Panc1 (cell line): ENCODE results near the gene LURAP1L. TPM values are rescaled to one million over a fixed set of nuclear protein-coding genes. Genes with fewer than 3 reads are reported as not detected.

Source experiments
- ATAC-seq: fragments of 200-7000 bp; cut with Tn5 transposase; 2 replicates; pipeline ENCODE4 v1.9.1; 2020; ENCODE audit warnings: mild to moderate bottlenecking, moderate library complexity
- BruUV-seq: library from RNA; stranded (reverse); fragments of 400-500 nt; replicated peaks from 2 replicates; lab custom pipeline; 2021; lab: Mats Ljungman, UMichigan
- CTCF ChIA-PET: fragments of 300-600 bp; sonication (Branson Sonifier 250); formaldehyde crosslinking; loops from one replicate; lab custom pipeline; 2022; ENCODE audit warnings: antibody characterized with exemption; lab: Charles Lee
- POLR2A ChIA-PET: fragments of 300-600 bp; sonication (Branson Sonifier 250); formaldehyde crosslinking; loops from one replicate; lab custom pipeline; 2022; ENCODE audit warnings: antibody characterized with exemption; lab: Charles Lee
- DNase-seq: peaks from one replicate; pipeline ENCODE4 v3.0.0-alpha.2; 2010; ENCODE audit warnings: low read depth, low spot score
- H3K27ac ChIP-seq: 2 replicates; pipeline ENCODE4 v1.5.1; 2011; ENCODE audit warnings: mild to moderate bottlenecking, low read length, inconsistent platforms
- H3K27me3 ChIP-seq: fragments of 200-500 bp; sonication (Bioruptor generic); 2 replicates; pipeline ENCODE4 v1.6.0; 2014; ENCODE audit warnings: low read length, inconsistent platforms; ENCODE audit not compliant: control insufficient read depth, insufficient read depth
- H3K36me3 ChIP-seq: fragments of 200-500 bp; sonication (Bioruptor generic); 2 replicates; pipeline ENCODE4 v1.5.1; 2014; ENCODE audit warnings: inconsistent platforms, mild to moderate bottlenecking, low read length, moderate library complexity; ENCODE audit not compliant: control insufficient read depth, insufficient read depth
- H3K4me1 ChIP-seq: 2 replicates; pipeline ENCODE4 v1.5.1; 2011; ENCODE audit warnings: inconsistent platforms, mild to moderate bottlenecking, low read length, moderate library complexity; ENCODE audit not compliant: control insufficient read depth, insufficient read depth
- H3K4me3 ChIP-seq, 2 experiments: 2 replicates each; pipeline ENCODE4 v1.5.1; 2011 to 2012; ENCODE audit warnings: low read depth in 2 of 2, low read length in 2 of 2, mild to moderate bottlenecking in 2 of 2, inconsistent platforms in 1 of 2, moderate library complexity in 1 of 2
- H3K9me3 ChIP-seq: fragments of 200-500 bp; sonication (Bioruptor generic); 2 replicates; pipeline ENCODE4 v1.5.1; 2014; ENCODE audit warnings: low read depth, mild to moderate bottlenecking, inconsistent platforms, low read length, moderate library complexity; ENCODE audit not compliant: control insufficient read depth, insufficient read depth
- POLR2AphosphoS5 ChIP-seq: IDR thresholded peaks from 2 replicates; pipeline ENCODE4 v1.6.1; 2012; ENCODE audit warnings: mild to moderate bottlenecking, low read depth, low read length, moderate library complexity
- REST ChIP-seq, 2 experiments: IDR thresholded peaks; 2 replicates each; pipeline ENCODE4 v1.6.1; 2011 to 2012; ENCODE audit warnings: low read depth in 2 of 2, control low read depth in 1 of 2, low read length in 1 of 2, mild to moderate bottlenecking in 1 of 2, moderate library complexity in 1 of 2; ENCODE audit not compliant: insufficient read depth in 1 of 2
- SIN3A ChIP-seq: IDR thresholded peaks from 2 replicates; pipeline ENCODE4 v1.6.1; 2012; ENCODE audit warnings: low read depth, mild to moderate bottlenecking, low read length, moderate library complexity, borderline replicate concordance; ENCODE audit not compliant: insufficient read depth
- TCF7L2 ChIP-seq: IDR thresholded peaks from 2 replicates; pipeline ENCODE4 v1.6.1; 2011; ENCODE audit warnings: mild to moderate bottlenecking, low read depth, low read length, inconsistent platforms
- in situ Hi-C: cut with HindIII; loops from 2 replicates; pipeline ENCODE4 v1.10.0; 2016; ENCODE audit warnings: low sequenced_read_pairs, low pct_unique_long_range_greater_than_20kb
- intact Hi-C: fragments of 100-400 bp; cut with micrococcal nuclease; formaldehyde crosslinking; loops from one replicate; pipeline ENCODE4 v1.10.0; 2022; ENCODE audit not compliant: unreplicated experiment
- total RNA-seq: library from RNA; stranded (reverse); gene quantifications from one replicate; pipeline ENCODE4 v1.2.1, GENCODE V29; 2021; ENCODE audit not compliant: unreplicated experiment
- TF ChIP-seq, protein P1 (sequence below): fragments of 450-650 bp; IDR thresholded peaks from 2 replicates; pipeline ENCODE4 v1.5.1; 2017; ENCODE audit warnings: mild to moderate bottlenecking

LURAP1L gene
- total RNA-seq, 1 experiment from 2014 or later, result 6.8 TPM

DNA sequence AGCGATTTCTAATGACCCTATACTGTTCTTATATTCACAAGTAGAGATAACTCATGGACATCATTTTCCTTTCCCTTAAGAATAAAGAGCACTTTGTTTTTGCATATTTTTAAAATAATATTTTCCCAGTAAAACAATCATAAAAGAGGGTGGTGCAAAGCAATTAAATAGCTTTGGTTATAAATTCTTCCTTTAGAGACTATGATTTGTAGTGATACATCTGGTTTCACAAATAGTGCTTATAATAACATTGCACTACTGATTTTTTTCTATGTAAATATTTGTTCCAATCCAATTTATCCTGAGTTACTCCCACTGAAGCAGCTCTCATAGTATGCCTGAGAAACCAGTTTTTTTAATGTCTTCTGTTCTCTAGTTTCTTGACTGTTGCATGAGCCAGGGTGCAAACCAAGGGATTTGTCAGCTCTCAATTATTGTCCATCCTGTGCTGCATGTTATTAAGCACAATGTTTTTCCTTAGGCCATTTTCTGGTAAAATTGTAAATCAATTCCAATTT is 74.7 kb downstream of the LURAP1L start:
- in situ Hi-C loops (no loop called here), intact Hi-C loops (no loop called here)
- H3K4me1 ChIP-seq, result no peaks in the 10 kb centered on the region
- ChIA-PET POLR2A (no interaction called here), CTCF (no interaction called here)
- ATAC-seq (no peak), DNase-seq (no peak)
- no peaks in the 10 kb centered on the region for H3K9me3 ChIP-seq
- H3K27ac ChIP-seq, result no peak overlapping the region
- BruUV-seq, result no TSS peak
- no peak overlapping the region for H3K4me3 ChIP-seq
- H3K27me3 ChIP-seq, result no peaks in the 10 kb centered on the region
- H3K36me3 ChIP-seq, result no peaks in the 10 kb centered on the region
- TF ChIP-seq TCF7L2 (no peak), POLR2AphosphoS5 (no peak), REST (IDR thresholded peaks at IDR 0.05; ENCODE audit: insufficient read depth in 1 of 2, low read depth in 2 of 2, low read length in 1 of 2) (no peak), SIN3A (no peak)
- TF ChIP-seq, protein P1, sequence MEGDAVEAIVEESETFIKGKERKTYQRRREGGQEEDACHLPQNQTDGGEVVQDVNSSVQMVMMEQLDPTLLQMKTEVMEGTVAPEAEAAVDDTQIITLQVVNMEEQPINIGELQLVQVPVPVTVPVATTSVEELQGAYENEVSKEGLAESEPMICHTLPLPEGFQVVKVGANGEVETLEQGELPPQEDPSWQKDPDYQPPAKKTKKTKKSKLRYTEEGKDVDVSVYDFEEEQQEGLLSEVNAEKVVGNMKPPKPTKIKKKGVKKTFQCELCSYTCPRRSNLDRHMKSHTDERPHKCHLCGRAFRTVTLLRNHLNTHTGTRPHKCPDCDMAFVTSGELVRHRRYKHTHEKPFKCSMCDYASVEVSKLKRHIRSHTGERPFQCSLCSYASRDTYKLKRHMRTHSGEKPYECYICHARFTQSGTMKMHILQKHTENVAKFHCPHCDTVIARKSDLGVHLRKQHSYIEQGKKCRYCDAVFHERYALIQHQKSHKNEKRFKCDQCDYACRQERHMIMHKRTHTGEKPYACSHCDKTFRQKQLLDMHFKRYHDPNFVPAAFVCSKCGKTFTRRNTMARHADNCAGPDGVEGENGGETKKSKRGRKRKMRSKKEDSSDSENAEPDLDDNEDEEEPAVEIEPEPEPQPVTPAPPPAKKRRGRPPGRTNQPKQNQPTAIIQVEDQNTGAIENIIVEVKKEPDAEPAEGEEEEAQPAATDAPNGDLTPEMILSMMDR, result no peak

- Histone ChIP-seq H3K36me3 (no peaks in the 10 kb centered on the region), H3K4me3 (no peak overlapping the region)
- CTCF ChIA-PET, result no interaction called here
Observed at GRCh38 chr9:12851341-12852090, 76.7 kb downstream of the LURAP1L start.

More at GRCh38 chr9:12851341-12852090, 76.7 kb downstream of the LURAP1L start:
- intact Hi-C loops, result no loop called here
- BruUV-seq, result no TSS peak
- TF ChIP-seq TCF7L2 (no peak), SIN3A (no peak), REST (IDR thresholded peaks at IDR 0.05; ENCODE audit: insufficient read depth in 1 of 2, low read depth in 2 of 2, low read length in 1 of 2) (no peak), POLR2AphosphoS5 (no peak)
- TF ChIP-seq, protein P1, result no peak
- no peaks in the 10 kb centered on the region for H3K9me3 ChIP-seq
- no peak for ATAC-seq
- in situ Hi-C loops, result no loop called here
- no peak overlapping the region for H3K27ac ChIP-seq
- H3K27me3 ChIP-seq, result no peaks in the 10 kb centered on the region
- no peaks in the 10 kb centered on the region for H3K4me1 ChIP-seq
- DNase-seq, result no peak
- POLR2A ChIA-PET, result no interaction called here
